AG10803 (cell line): Measurements from ENCODE around the gene EFL1.

ENCODE experiments used
- DNase-seq: peaks from one replicate; pipeline ENCODE4 v3.0.0; 2010; ENCODE audit warnings: low read depth
- H3K4me3 ChIP-seq: 2 replicates; pipeline ENCODE4 v1.5.1; 2011; ENCODE audit warnings: mild to moderate bottlenecking, low read length, control low read depth
- TF ChIP-seq, protein P1 (sequence below): conservative IDR thresholded peaks from 2 replicates; pipeline ENCODE4 v1.5.1; 2011; ENCODE audit warnings: mild to moderate bottlenecking, low read length, control low read depth, inconsistent platforms

Gene EFL1

GRCh38 chr15:82117296-82117695 is 145.2 kb downstream of the EFL1 start:
- DNase-seq, result no peak
- TF ChIP-seq, protein P1, sequence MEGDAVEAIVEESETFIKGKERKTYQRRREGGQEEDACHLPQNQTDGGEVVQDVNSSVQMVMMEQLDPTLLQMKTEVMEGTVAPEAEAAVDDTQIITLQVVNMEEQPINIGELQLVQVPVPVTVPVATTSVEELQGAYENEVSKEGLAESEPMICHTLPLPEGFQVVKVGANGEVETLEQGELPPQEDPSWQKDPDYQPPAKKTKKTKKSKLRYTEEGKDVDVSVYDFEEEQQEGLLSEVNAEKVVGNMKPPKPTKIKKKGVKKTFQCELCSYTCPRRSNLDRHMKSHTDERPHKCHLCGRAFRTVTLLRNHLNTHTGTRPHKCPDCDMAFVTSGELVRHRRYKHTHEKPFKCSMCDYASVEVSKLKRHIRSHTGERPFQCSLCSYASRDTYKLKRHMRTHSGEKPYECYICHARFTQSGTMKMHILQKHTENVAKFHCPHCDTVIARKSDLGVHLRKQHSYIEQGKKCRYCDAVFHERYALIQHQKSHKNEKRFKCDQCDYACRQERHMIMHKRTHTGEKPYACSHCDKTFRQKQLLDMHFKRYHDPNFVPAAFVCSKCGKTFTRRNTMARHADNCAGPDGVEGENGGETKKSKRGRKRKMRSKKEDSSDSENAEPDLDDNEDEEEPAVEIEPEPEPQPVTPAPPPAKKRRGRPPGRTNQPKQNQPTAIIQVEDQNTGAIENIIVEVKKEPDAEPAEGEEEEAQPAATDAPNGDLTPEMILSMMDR, result no peak
- H3K4me3 ChIP-seq, result no peak overlapping the region

DNA sequence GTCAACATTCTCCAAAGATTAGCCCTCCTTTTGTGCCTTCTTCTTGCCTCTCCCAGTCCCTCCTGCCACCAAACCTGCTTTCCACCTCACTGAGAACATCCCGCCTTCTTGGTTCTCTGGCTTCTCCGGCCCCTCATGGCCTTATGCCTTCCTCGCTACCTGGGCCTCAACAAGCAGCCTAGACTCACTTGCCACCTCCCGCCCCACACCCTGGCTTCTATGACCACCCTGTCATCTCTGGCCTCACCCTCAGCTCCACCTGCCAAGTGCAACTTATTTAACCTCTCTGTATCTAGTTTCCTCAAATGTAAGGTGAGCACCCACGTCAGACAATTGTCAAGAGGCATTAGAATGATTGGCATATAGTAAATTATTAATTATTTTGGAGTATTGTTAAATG is 147.9 kb downstream of the EFL1 start:
- no peak for DNase-seq
- TF ChIP-seq, protein P1, result no peak
- no peak overlapping the region for H3K4me3 ChIP-seq

DNA sequence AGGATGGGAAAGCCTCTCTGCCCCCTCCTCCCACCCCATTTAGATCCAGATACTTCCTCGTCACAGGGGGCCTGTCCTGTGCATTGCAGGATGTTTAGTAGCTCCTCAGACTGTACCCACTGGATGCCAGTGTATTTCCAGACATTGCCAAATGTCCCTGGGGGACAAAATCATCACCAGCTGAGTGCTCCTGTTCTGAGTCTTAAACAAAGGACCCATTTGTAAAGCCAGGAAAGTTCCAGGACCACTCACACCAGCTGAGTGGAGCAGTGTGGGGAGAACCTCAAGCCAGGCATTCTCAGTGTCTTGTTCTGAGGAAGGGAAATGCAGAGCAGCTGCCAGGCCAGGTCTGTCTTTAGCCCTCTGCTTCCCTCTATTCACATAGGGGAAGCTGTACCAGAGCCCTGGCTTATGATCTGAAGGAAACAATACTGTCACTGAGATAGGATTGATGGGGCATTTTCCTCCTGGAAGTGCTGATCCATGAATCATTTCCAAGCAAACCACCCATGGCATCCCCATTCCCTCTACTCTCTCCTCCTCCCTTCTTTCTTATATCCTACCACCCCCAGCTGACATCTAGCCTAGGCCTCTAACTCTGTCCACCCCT is 149.3 kb downstream of the EFL1 start:
- H3K4me3 ChIP-seq, result no peak overlapping the region
- DNase-seq, result no peak
- TF ChIP-seq, protein P1, result no peak

- no peak overlapping the region for H3K4me3 ChIP-seq
- DNase-seq, result peak; percentile 82
- TF ChIP-seq, protein P1, result no peak
These were observed 150.6 kb downstream of the EFL1 start for GRCh38 chr15:82111918-82112317.

GRCh38 chr15:82110144-82110543 is 152.4 kb downstream of the EFL1 start:
- DNase-seq, result no peak
- no peak overlapping the region for H3K4me3 ChIP-seq
- TF ChIP-seq, protein P1, result no peak

DNA sequence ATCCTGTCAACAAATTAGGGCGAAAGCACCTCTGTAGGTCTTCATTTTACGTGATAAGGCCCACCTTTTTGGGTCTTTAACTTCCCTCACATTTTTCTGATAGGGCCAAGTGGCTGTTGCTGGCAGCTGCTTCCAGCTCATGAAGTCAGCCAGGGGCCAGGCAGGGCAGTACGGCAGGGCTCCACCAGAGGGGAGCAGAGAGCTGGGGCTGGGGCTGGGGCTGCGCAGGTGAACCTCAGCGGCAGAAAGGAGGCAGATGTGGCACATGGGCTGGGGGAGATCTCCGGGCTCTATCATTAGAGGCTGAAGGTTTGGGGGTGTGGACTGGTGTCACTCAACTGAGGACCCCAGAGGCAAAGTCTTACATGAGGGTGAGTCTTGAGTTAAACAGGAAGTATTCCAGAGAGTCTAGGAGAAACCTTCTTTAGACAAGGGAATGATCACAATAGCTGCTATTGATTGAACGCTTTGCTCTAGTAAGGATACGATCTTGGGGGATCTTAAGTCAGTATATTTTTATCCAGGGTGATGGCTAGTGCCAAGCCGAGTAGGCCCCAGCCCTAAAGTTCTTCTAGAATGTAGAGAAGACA is 153.9 kb downstream of the EFL1 start:
- peak; percentile 57 for DNase-seq
- TF ChIP-seq, protein P1, result peak; percentile 86
- no peak overlapping the region for H3K4me3 ChIP-seq

DNA sequence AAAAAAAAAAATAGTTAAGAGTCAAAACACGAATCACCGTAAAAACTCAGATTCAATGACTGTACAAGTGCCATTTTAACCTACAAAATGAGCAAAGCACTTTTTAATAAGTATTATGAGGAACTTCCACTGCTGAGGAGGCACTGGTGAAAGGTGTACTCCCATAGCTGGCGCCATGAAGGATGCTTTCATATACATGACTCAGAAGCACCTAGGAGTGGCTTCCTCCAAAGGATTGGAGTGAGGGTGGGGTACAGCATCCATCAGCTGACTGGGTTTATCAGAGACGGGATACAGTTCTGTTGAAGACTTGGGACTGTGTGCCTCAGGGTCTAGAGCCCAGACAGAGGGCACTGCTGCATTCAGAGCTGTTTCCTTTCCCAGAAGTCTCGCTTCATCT is 155.9 kb downstream of the EFL1 start:
- TF ChIP-seq, protein P1, result no peak
- DNase-seq, result no peak
- no peak overlapping the region for H3K4me3 ChIP-seq
